ENCODE measurements around the gene YES1. TPM values are rescaled to one million over a fixed set of nuclear protein-coding genes. Genes with fewer than 3 reads are reported as not detected.
"Not testable (repeated sequence)": the region's sequence is repeated elsewhere in the genome, so short reads cannot be mapped to it uniquely, and the experiment has no call there.

YES1 gene
- polyA plus RNA-seq, 1 donor (not counting 4 experiments of a cell fraction or from before 2014, with no cell fraction given), result 22.9 TPM

DNA sequence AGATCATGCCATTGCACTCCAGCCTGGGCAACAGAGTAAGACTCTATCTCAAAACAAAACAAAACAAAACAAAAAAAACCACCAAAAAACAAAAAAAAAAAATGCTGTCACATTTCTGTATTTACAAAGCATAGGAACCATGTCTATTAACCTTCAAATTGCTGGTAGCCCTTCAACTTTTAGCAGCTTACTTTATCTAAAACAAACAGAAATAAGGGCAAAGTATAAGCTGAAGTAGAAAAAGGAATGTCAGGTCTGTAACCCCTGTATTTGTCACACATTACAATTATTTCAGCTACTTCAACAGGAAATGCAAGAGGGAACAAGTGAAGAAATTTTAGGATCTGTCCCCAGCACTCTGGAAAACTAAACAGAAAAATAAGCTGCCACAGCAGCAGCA is 129.2 kb downstream of the YES1 start:
- TF ChIP-seq EZH2 (IDR thresholded peaks at IDR 0.05; ENCODE audit: low read length), result no peak
- TF ChIP-seq, protein P1, sequence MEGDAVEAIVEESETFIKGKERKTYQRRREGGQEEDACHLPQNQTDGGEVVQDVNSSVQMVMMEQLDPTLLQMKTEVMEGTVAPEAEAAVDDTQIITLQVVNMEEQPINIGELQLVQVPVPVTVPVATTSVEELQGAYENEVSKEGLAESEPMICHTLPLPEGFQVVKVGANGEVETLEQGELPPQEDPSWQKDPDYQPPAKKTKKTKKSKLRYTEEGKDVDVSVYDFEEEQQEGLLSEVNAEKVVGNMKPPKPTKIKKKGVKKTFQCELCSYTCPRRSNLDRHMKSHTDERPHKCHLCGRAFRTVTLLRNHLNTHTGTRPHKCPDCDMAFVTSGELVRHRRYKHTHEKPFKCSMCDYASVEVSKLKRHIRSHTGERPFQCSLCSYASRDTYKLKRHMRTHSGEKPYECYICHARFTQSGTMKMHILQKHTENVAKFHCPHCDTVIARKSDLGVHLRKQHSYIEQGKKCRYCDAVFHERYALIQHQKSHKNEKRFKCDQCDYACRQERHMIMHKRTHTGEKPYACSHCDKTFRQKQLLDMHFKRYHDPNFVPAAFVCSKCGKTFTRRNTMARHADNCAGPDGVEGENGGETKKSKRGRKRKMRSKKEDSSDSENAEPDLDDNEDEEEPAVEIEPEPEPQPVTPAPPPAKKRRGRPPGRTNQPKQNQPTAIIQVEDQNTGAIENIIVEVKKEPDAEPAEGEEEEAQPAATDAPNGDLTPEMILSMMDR (optimal IDR thresholded peaks at IDR 0.05 in 1 of 3, IDR thresholded peaks at IDR 0.05 in 1 of 3, conservative IDR thresholded peaks at IDR 0.05 in 1 of 3; ENCODE audit: extremely low read depth in 1 of 3, insufficient read depth in 2 of 3, low read length in 3 of 3), result no peak
- Histone ChIP-seq H3K27me3 (ENCODE audit: control insufficient read depth, extremely low read depth, insufficient read depth, low read length) (no peaks in the 10 kb centered on the region), H2AFZ (ENCODE audit: control insufficient read depth, low read length) (no peak overlapping the region), H3K27ac (ENCODE audit: control insufficient read depth, insufficient read depth, low read length) (no peak overlapping the region), H3K4me3 (ENCODE audit: control insufficient read depth in 2 of 3, extremely low read depth in 1 of 3, insufficient read depth in 2 of 3, low read depth in 1 of 3, low read length in 3 of 3) (no peak overlapping the region), H3K9me3 (ENCODE audit: control insufficient read depth, low read depth, low read length) (no peaks in the 10 kb centered on the region), H3K79me2 (ENCODE audit: control insufficient read depth, insufficient read depth, low read length) (no peaks in the 10 kb centered on the region), H3K9me1 (ENCODE audit: control insufficient read depth, extremely low read depth, insufficient read depth, low read length) (no peaks in the 10 kb centered on the region), H3K9ac (ENCODE audit: control insufficient read depth, extremely low read depth, insufficient read depth, low read length) (no peak overlapping the region), H4K20me1 (ENCODE audit: control insufficient read depth, extremely low read depth, insufficient read depth, low read length) (no peaks in the 10 kb centered on the region), H3K36me3 (ENCODE audit: control insufficient read depth in 2 of 2, extremely low read depth in 1 of 2, insufficient read depth in 2 of 2, low read length in 2 of 2) (peaks cover 19 to 38% of the 10 kb centered on the region in 2 experiments), H3K4me1 (ENCODE audit: control insufficient read depth, extremely low read depth, insufficient read depth, low read length) (no peaks in the 10 kb centered on the region), H3K4me2 (ENCODE audit: control insufficient read depth, extremely low read depth, insufficient read depth, low read depth, low read length) (no peak overlapping the region)
- dilution Hi-C loops (cut with MboI; ENCODE audit: extremely low pct_ligation_motif_present, low sequenced_read_pairs), result no loop called here
- DNase-seq (ENCODE audit: low read depth, low spot score), result no peak
- FAIRE-seq, result no peak

DNA sequence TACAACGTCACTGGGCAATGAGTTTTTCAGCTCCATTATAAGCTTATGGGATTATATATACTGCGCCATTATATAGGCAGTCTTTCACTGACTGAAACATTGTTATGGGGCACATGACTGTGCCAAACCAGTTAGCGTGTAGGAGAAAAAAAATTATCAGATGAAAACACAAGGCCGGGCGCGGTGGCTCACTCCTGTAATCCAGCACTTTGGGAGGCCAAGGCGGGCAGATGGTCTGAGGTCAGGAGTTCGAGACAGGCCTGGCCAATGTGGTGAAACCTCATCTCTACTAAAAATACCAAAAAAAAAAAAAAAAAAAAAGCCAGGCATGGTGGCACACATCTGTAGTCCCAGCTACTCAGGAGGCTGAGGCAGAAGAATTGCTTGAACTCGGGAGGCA is 129.6 kb downstream of the YES1 start:
- H3K27ac ChIP-seq (ENCODE audit: control insufficient read depth, insufficient read depth, low read length); H2AFZ ChIP-seq (ENCODE audit: control insufficient read depth, low read length); H4K20me1 ChIP-seq (ENCODE audit: control insufficient read depth, extremely low read depth, insufficient read depth, low read length); H3K9me1 ChIP-seq (ENCODE audit: control insufficient read depth, extremely low read depth, insufficient read depth, low read length); dilution Hi-C loops (cut with MboI; ENCODE audit: extremely low pct_ligation_motif_present, low sequenced_read_pairs); H3K4me1 ChIP-seq (ENCODE audit: control insufficient read depth, extremely low read depth, insufficient read depth, low read length); H3K4me2 ChIP-seq (ENCODE audit: control insufficient read depth, extremely low read depth, insufficient read depth, low read depth, low read length); H3K9ac ChIP-seq (ENCODE audit: control insufficient read depth, extremely low read depth, insufficient read depth, low read length); H3K79me2 ChIP-seq (ENCODE audit: control insufficient read depth, insufficient read depth, low read length); FAIRE-seq; H3K27me3 ChIP-seq (ENCODE audit: control insufficient read depth, extremely low read depth, insufficient read depth, low read length); H3K4me3 ChIP-seq (ENCODE audit: control insufficient read depth in 2 of 3, extremely low read depth in 1 of 3, insufficient read depth in 2 of 3, low read depth in 1 of 3, low read length in 3 of 3); DNase-seq (ENCODE audit: low read depth, low spot score); H3K9me3 ChIP-seq (ENCODE audit: control insufficient read depth, low read depth, low read length): not testable (repeated sequence)
- peaks cover 22 to 41% of the 10 kb centered on the region in 2 experiments for H3K36me3 ChIP-seq (ENCODE audit: control insufficient read depth in 2 of 2, extremely low read depth in 1 of 2, insufficient read depth in 2 of 2, low read length in 2 of 2)

DNA sequence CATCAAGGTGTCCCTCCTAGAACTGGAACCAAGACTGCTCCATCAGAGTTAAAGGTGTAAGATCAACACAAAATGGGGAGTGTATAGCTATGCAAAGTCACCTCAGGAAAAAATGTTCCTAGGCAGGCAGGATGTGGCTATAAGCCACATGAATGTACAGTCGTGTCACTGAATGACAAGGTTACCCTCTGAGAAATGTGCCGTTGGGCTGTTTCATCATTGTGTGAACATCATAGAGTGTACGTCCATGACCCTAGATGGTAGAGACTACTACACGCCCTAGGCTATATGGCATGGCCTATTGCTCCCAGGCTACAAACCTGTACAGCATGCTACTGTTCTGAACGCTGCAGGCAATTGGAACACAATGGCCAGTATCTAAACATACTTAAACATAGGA is 130.1 kb downstream of the YES1 start:
- FAIRE-seq, result no peak

More for the DNA sequence above, 130.1 kb downstream of the YES1 start:
- H3K4me1 ChIP-seq (ENCODE audit: control insufficient read depth, extremely low read depth, insufficient read depth, low read length), result no peaks in the 10 kb centered on the region
- H3K36me3 ChIP-seq (ENCODE audit: control insufficient read depth in 2 of 2, extremely low read depth in 1 of 2, insufficient read depth in 2 of 2, low read length in 2 of 2), result peaks cover 24 to 38% of the 10 kb centered on the region in 2 experiments
- DNase-seq (ENCODE audit: low read depth, low spot score), result no peak
- H4K20me1 ChIP-seq (ENCODE audit: control insufficient read depth, extremely low read depth, insufficient read depth, low read length), result no peaks in the 10 kb centered on the region
- dilution Hi-C loops (cut with MboI; ENCODE audit: extremely low pct_ligation_motif_present, low sequenced_read_pairs), result no loop called here
- no peaks in the 10 kb centered on the region for H3K9me3 ChIP-seq (ENCODE audit: control insufficient read depth, low read depth, low read length)
- no peak overlapping the region for H2AFZ ChIP-seq (ENCODE audit: control insufficient read depth, low read length)
- no peaks in the 10 kb centered on the region for H3K27me3 ChIP-seq (ENCODE audit: control insufficient read depth, extremely low read depth, insufficient read depth, low read length)
- no peak for TF ChIP-seq EZH2 (IDR thresholded peaks at IDR 0.05; ENCODE audit: low read length)
- TF ChIP-seq, protein P1 (optimal IDR thresholded peaks at IDR 0.05 in 1 of 3, IDR thresholded peaks at IDR 0.05 in 1 of 3, conservative IDR thresholded peaks at IDR 0.05 in 1 of 3; ENCODE audit: extremely low read depth in 1 of 3, insufficient read depth in 2 of 3, low read length in 3 of 3), result no peak
- no peaks in the 10 kb centered on the region for H3K9me1 ChIP-seq (ENCODE audit: control insufficient read depth, extremely low read depth, insufficient read depth, low read length)
- no peak overlapping the region for H3K27ac ChIP-seq (ENCODE audit: control insufficient read depth, insufficient read depth, low read length)
- no peak overlapping the region for H3K4me3 ChIP-seq (ENCODE audit: control insufficient read depth in 2 of 3, extremely low read depth in 1 of 3, insufficient read depth in 2 of 3, low read depth in 1 of 3, low read length in 3 of 3)
- H3K79me2 ChIP-seq (ENCODE audit: control insufficient read depth, insufficient read depth, low read length), result no peaks in the 10 kb centered on the region
- H3K9ac ChIP-seq (ENCODE audit: control insufficient read depth, extremely low read depth, insufficient read depth, low read length), result no peak overlapping the region
- H3K4me2 ChIP-seq (ENCODE audit: control insufficient read depth, extremely low read depth, insufficient read depth, low read depth, low read length), result no peak overlapping the region

Data from keratinocyte (primary cell).